ENCODE results near the gene MTMR3.

- TF ChIP-seq EP300 (IDR thresholded peaks at IDR 0.05; ENCODE audit: borderline replicate concordance) (no peak), TEAD4 (IDR thresholded peaks at IDR 0.05) (no peak), NFIC (IDR thresholded peaks at IDR 0.05) (no peak), YY1 (IDR thresholded peaks at IDR 0.05; ENCODE audit: low read depth) (no peak), RAD21 (IDR thresholded peaks at IDR 0.05; ENCODE audit: low read depth) (no peak), EGR1 (IDR thresholded peaks at IDR 0.05) (no peak)
- TF ChIP-seq, protein P1, sequence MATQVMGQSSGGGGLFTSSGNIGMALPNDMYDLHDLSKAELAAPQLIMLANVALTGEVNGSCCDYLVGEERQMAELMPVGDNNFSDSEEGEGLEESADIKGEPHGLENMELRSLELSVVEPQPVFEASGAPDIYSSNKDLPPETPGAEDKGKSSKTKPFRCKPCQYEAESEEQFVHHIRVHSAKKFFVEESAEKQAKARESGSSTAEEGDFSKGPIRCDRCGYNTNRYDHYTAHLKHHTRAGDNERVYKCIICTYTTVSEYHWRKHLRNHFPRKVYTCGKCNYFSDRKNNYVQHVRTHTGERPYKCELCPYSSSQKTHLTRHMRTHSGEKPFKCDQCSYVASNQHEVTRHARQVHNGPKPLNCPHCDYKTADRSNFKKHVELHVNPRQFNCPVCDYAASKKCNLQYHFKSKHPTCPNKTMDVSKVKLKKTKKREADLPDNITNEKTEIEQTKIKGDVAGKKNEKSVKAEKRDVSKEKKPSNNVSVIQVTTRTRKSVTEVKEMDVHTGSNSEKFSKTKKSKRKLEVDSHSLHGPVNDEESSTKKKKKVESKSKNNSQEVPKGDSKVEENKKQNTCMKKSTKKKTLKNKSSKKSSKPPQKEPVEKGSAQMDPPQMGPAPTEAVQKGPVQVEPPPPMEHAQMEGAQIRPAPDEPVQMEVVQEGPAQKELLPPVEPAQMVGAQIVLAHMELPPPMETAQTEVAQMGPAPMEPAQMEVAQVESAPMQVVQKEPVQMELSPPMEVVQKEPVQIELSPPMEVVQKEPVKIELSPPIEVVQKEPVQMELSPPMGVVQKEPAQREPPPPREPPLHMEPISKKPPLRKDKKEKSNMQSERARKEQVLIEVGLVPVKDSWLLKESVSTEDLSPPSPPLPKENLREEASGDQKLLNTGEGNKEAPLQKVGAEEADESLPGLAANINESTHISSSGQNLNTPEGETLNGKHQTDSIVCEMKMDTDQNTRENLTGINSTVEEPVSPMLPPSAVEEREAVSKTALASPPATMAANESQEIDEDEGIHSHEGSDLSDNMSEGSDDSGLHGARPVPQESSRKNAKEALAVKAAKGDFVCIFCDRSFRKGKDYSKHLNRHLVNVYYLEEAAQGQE (IDR thresholded peaks at IDR 0.05; ENCODE audit: low read depth), result no peak
Measured at GRCh38 chr22:30045901-30046715, 163.1 kb downstream of the MTMR3 start.

Measured in Ishikawa (cell line).